HG03139 (cell line): ENCODE data around the gene PI16.

ENCODE experiments used
- ATAC-seq: cut with Tn5 transposase; IDR thresholded peaks from one replicate; pipeline ENCODE4 v1.9.1; 2021; ENCODE audit not compliant: unreplicated experiment

Gene PI16

DNA sequence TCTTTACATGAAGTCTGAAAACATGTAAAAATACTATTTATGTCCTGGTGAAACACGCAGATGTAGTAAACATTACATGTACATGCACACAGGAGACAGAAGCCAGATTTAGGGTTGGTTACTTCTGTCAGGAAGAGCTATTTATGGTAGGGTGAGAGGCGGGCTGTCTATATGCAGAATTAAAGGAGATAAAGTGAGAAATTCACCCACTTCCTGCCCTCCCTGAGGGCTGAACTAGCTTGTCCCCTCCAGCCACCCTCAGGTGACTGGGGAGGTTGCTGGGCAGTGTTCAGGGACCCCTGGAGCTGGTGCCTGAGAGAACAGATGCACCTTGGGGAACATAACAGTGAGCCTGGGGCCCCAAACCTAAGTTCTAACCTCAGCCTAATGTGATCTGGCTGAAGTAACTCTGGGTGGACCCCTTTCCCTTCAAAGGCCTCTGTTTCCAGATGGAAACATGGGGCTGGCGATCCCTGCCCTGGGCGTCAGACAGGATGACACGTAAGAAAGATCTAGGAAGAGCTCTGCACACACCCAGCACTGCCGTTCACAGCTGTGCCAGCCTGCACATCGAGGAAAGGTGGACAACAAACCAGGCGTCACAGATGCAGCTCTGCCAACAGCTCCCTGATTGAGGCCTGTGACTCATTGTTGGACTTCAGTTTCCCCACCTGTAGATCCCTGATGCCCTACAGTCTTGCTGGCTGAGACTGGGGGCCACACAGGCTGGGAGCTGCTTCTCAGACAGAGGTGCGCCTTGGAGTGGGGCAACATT is 1.3 kb downstream of the PI16 start:
- ATAC-seq, result no peak

DNA sequence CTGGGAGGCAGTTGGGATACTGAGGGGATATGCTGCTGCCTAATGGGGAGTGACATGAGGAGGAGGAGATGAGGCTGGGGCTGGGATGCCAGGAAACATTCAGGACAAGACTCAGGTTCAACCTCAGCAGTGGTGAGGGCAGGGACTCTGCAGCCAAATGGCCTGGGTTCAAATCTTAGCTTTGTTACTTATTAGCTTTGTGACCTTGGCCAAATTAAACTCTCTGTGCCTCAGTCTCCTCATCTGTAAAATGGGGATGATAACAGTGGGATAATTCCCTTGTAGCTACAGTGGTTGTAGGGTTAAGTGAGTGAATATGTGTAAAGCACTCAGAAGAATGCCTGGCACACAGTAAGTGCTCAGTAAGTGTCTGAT is 1.9 kb downstream of the PI16 start:
- no peak for ATAC-seq

DNA sequence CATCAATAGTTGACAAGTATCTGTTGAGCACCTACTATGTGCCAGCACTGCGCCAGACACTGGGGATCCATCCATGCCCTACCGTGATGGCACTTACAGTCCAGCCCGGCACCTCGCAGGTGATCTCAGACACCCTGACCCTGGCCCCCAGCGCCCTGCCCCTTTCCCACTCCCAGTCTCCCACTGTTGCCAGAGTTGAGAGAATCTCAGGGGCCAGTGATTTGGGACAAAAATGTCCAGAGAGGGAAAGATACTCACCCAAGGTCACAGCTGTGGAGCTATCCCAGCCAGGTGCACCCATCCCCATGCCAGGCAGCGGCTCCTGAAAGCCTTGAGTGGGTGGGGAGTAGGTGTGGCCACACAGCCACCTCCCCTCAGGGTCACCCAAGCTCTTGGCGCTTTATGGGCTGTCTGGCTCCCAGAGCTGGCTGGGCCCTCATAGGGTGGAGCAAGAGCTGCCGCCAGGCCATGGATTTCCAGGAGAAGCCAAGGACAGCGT is 3.3 kb downstream of the PI16 start:
- ATAC-seq, result no peak

DNA sequence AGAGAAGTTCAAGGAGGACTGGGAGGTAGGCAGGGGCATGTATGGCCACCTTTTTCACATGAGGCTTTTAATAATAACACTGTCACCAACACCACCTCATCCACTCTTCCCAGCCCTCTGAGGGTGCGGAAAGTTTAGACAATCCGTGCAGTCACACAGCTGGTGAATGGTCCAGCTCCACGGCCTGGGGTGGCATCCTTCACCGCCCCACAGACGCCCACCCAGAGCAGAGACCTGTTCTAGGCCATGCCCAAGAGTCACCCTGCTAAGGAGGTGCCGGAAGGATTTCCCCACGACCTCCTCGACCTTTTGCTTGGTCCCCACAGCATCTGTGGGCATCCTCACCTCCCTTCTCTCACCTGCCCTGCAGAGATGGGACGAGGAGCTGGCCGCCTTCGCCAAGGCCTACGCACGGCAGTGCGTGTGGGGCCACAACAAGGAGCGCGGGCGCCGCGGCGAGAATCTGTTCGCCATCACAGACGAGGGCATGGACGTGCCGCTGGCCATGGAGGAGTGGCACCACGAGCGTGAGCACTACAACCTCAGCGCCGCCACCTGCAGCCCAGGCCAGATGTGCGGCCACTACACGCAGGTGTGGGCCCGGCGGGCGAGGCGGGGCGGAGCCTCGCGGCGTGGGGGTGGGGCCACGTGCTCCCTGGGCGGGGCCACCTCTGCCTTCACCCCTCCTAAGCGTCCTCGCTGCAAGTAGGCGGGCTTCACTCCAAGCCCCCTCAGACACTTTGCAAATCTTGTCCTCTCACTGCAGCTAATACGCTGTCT is 4.4 kb downstream of the PI16 start:
- no peak for ATAC-seq

DNA sequence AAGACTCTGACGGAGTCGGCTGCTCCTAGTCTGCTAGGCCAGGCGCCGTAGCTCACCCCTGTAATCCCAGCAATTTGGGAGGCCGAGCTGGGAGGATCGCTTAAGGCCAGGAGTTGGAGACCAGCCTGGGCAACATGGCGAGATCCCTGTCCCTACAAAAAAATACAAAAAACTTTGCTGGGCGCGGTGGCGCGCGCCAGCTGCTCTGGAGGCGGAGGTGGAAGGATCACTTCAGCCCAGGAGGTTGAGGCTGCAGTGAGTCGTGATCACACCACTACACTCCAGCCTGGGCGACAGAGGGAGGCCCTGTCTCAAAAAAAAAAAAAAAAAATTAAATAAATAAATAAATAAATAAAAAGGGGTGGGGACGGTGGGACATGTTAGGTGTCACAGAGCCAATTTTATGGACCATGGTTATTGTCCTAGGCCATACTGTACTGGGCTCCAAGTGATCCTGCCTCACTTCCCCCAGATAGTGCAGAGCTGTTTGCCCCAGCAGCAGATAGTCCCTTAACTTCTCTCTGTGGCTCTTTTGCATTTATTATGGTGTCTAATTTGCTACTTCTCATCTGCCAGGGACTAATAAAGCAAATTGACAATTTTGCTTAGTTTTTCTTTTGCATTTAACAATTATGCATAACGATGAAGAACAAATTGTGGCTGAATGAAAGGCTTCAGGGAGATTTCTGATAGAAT is 5.2 kb downstream of the PI16 start:
- no peak for ATAC-seq

DNA sequence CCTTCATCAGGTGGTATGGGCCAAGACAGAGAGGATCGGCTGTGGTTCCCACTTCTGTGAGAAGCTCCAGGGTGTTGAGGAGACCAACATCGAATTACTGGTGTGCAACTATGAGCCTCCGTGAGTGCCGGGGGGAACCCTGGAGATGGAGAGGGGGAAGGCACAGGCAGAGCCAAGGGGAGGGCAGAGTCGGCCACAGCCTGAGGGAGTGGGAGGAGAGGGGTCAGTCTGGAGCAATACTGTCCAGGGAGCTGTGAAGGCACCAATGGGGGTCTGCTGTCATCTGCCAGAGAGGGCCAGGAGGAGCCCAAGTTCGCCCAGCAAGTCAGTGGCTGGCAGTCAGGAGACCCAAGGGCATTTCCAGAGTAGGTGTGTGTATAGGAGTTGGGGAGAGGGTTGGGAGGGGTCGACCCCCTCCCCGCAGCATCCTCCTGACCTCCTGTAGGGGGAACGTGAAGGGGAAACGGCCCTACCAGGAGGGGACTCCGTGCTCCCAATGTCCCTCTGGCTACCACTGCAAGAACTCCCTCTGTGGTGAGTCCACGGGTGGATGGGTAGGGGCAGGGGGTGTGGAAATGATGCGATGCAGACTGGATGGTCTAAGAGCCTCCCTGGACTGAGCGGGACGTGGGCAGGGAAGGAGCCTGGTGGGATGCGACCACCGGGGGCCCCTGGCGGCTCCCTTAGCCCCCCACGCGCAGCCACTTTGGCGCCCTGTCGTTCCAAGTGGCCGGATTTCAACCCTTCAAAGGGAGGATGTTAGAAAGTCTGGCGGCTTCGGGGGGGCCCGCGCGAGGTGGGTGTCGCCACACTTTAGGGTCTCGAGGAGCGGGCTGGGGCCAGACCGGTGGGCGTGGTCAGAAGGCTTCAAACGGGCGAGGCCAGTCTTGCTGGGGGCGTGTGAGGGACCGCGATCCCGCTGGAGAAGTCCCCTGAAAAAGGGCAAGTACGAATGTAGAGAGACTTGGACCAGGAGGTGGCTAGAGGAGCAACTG is 7.2 kb downstream of the PI16 start:
- no peak for ATAC-seq

DNA sequence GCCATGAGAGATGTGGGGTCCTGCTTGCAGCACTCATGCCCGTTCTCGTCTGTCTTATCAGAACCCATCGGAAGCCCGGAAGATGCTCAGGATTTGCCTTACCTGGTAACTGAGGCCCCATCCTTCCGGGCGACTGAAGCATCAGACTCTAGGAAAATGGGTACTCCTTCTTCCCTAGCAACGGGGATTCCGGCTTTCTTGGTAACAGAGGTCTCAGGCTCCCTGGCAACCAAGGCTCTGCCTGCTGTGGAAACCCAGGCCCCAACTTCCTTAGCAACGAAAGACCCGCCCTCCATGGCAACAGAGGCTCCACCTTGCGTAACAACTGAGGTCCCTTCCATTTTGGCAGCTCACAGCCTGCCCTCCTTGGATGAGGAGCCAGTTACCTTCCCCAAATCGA is 8.3 kb downstream of the PI16 start:
- ATAC-seq, result no peak

DNA sequence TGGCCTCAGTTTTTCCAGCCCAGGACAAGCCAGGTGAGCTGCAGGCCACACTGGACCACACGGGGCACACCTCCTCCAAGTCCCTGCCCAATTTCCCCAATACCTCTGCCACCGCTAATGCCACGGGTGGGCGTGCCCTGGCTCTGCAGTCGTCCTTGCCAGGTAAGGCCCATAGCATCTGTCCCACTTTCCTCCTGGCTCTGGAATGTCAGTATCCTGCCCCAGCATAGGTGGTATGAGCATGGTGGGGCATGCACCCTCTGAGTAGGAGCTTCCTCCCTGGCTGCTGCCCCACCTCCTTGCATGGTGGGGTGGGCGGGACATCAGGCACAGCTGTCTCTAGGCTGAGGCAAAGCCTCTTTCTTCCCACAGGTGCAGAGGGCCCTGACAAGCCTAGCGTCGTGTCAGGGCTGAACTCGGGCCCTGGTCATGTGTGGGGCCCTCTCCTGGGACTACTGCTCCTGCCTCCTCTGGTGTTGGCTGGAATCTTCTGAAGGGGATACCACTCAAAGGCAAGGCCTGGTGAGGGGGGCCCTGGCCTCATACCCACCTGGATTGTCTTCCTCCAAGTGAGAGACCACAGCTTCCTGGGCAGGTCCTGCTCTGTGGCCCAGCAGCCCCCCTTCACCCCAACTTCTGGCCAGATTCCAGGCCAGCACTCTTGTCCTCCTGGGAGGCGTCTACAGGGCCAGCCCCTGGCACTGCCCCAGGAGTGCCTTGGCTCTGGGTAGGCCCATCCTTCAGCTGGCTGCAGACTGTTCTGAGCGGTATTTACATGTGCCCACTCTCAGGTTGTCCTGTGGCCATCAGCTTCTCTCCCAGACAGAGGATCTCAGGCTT is 9.1 kb downstream of the PI16 start:
- ATAC-seq, result no peak

DNA sequence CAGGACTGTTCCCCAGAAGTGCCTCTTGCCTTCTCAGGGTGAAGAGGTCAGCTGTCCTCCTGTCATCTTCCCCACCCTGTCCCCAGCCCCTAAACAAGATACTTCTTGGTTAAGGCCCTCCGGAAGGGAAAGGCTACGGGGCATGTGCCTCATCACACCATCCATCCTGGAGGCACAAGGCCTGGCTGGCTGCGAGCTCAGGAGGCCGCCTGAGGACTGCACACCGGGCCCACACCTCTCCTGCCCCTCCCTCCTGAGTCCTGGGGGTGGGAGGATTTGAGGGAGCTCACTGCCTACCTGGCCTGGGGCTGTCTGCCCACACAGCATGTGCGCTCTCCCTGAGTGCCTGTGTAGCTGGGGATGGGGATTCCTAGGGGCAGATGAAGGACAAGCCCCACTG is 9.8 kb downstream of the PI16 start:
- ATAC-seq, result no peak

DNA sequence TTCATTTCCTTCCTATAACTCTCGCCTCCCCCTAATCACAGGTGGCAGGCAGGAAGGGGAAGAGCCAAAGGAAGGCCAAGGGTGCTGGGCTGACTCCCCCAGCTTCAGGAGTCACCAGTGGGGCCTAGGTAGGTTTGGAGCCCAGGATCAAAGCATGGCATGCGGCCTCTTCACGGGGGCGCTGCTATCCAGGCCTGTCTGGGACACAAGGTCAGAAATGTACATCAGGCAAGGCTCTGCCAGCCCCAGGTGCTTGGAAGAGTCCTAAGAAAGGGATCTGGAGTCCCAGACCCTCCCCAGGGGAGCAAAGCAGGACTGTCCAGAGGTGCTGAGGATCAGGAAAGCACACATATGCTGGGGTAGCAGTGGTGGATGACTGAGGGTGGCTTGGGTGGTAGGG is 10.4 kb downstream of the PI16 start:
- no peak for ATAC-seq

DNA sequence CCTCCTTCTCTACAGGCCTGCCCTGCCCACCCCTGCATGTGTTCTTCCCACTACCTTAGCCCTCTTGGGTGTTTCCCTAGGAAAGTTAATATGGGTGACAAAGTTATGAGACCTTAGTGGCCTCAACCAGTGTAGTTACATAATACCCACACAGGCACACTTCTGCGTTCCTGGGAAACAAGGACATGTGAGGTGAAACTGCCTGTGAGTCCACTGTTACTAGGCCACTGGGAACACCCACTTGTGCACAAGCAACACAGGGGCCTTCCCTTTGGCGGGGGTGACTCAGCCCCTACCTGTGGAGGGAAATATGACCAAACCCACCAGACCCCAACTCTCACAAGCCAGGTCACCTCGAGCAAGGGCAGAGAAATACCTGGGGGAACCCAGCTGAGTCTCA is 12.8 kb downstream of the PI16 start:
- no peak for ATAC-seq

DNA sequence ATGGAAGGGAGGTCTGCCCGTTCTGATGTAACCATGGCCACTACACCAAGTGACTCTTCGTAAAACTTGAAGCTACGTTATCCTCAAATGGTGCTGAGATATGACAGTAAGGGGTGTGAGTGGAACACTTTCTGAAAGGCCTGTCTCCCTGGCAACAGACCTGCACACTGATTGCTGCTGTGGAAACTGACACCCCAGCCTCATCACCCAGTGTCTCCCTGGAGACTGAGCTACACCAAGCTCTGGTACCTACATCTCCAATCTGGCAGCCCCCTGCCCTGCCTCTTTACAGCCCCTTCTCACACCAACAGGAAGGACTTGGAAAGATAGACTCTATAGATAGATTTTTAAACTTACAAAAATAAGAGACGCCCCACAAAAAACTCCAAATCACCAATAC is 13.2 kb downstream of the PI16 start:
- ATAC-seq, result no peak

DNA sequence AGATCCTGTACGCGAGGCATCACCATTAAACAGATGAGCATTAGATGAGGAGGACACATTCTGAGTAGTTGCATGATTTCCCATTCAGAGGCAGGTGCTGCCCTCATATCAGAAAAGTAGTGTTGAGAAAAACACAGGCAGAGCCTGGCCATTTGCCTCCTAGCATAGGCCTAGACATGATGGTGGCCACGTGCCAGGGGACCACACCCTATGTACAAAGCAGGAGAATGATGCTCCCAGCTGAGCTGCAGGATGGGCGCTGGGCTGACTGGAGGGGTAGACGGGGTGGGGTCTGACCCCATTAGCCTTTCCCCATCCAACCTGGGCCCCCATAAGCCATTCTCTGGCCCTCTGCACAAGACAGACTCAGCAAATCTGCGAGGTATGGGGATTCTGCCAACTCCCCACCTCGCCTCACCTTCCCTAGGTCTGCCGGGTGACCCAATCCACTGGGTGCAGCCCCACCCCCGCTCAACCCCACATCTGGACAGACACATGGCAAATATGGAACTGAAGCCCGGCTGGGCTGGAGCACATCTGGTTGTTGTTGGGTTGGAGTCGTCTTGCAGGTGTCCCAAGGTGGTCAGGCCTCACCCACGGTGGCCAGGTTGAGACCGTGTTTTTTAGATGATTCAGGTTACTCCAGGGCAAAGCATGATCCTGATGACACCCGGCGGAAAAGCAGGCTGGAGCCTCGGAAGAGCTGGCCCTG is 13.9 kb downstream of the PI16 start:
- ATAC-seq, result no peak

DNA sequence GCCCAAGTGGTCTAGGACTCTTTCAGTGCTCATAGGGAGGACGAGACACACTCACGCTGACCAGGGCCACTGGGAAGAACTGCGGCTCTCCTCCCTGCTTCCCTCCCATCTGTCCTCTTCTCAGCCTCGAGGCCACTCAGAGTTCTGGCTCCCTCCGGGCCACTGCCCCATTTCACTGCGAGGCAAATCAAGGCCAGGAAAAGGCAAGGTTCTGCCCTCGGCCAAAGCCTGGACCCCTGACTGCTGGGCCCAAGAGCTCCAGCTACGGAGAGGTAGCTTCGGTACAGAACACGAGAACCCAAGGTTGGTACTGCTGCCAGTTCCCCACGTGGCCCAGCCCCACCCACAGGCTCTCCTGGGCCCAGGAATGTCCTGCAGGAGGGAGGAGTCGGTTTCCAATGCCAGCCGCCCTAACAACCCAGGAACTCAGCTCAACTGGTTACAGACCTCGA is 14.7 kb downstream of the PI16 start:
- no peak for ATAC-seq

DNA sequence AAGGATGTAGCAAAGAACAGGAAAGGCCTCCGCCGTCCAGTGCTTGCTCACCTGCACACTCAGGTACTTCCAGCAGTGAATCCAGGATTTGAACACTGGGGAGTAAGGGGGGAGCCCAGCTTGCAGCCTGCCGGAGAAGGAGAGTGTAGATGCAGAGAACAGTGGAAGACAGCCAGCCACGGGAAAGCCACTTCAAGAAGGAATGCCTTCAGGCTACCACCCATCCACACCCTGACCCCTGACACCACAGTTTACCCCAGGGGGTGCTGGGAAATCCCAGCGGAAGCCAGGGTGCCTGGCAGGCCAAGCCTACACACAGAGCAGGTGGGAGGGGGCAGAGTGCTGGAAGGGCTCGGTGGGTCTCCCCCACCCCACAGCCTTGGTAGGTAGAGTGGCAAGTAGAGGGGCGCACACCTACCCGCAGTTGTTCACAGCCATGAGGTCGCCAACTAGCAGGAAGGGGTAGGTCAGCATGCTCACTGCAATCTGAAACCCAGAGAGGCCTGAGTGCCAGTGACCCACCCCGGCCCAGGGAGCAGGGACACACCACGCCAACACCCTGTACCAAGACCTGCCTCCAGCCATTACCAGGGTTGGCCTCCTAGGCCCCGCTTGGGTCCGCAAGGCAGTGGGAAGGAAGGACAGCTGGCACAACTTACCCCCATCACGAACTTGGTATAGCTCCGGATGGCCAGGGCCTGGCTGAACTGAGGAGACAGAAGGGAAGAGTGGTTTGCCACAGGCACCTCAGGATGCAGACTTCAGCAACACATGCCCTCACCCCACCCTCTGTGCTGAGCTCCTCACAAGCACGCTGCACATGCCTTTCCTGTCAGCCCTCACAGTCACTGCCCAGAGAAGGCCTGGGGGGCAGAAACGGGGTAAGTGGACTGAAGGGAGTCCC is 15.7 kb downstream of the PI16 start:
- ATAC-seq, result no peak

DNA sequence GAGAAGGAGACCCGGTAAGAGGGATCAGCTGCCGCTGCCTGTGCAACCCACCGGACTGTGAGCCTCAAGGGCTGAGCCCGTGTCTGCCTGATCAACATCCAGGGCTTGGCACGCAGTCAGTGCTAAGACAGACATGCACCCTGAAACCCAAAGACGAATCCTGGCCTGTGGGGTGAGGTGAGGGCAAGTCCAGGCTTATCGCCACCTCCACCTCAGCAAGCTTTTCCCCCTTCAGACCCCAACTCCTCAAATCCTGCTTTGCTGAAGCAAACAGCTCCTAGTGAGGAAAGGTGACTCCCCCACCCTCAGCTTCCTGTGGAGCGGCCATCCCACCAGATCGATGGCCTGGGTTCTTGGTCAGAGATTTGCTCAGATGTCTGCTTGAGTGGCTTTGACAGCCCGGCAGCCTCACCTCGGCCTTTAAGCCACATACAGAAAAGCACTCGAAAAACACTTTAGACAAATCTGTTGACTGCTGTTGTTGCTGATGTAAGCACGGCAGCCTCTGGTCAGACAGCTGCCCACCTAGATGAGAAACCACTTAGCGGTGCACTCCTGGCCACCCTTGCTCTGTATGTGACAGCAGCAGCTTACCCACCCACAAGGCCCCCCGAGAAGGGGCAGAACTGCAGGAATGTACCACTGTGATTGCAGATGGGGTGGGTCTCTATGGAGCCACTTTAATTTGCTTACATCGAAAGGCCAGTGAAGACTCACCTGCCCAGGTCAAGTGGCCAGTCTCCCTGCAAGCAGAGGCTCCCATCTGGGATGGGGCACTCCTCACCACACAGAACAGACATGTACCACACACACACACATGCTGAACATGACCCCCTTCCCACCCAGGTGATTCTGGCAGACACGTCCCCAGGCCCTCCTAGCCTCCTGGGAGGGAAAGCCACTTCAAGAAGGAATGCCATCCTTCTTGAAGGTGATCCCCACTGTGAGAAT is 16.6 kb downstream of the PI16 start:
- no peak for ATAC-seq
